GM13976 (cell line): Measurements from ENCODE around the gene NLGN4X.

Experiments used
- DNase-seq: peaks from one replicate; pipeline ENCODE4 v3.0.0; 2012; ENCODE audit warnings: low spot score
- in situ Hi-C: fragments of 300-500 bp; cut with MboI; formaldehyde crosslinking; loops from one replicate; pipeline ENCODE4 v1.12.0; 2022; ENCODE audit warnings: low sequenced_read_pairs, mixed read lengths, inconsistent platforms; ENCODE audit not compliant: unreplicated experiment
- TF ChIP-seq, protein P1 (sequence below): IDR thresholded peaks from 2 replicates; pipeline ENCODE4 v1.5.1; 2012; ENCODE audit warnings: borderline replicate concordance, mild to moderate bottlenecking; ENCODE audit not compliant: insufficient read depth; ENCODE audit errors: extremely low read depth, missing control alignments, control extremely low read depth

The NLGN4X gene

GRCh38 chrX:6067600-6067999, 161.1 kb downstream of the NLGN4X start:
- TF ChIP-seq, protein P1, sequence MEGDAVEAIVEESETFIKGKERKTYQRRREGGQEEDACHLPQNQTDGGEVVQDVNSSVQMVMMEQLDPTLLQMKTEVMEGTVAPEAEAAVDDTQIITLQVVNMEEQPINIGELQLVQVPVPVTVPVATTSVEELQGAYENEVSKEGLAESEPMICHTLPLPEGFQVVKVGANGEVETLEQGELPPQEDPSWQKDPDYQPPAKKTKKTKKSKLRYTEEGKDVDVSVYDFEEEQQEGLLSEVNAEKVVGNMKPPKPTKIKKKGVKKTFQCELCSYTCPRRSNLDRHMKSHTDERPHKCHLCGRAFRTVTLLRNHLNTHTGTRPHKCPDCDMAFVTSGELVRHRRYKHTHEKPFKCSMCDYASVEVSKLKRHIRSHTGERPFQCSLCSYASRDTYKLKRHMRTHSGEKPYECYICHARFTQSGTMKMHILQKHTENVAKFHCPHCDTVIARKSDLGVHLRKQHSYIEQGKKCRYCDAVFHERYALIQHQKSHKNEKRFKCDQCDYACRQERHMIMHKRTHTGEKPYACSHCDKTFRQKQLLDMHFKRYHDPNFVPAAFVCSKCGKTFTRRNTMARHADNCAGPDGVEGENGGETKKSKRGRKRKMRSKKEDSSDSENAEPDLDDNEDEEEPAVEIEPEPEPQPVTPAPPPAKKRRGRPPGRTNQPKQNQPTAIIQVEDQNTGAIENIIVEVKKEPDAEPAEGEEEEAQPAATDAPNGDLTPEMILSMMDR, result no peak
- DNase-seq, result no peak
- in situ Hi-C loops, result no loop called here

GRCh38 chrX:6053141-6053540, 175.5 kb downstream of the NLGN4X start:
- TF ChIP-seq, protein P1, result no peak
- in situ Hi-C loops, result no loop called here
- no peak for DNase-seq

DNA sequence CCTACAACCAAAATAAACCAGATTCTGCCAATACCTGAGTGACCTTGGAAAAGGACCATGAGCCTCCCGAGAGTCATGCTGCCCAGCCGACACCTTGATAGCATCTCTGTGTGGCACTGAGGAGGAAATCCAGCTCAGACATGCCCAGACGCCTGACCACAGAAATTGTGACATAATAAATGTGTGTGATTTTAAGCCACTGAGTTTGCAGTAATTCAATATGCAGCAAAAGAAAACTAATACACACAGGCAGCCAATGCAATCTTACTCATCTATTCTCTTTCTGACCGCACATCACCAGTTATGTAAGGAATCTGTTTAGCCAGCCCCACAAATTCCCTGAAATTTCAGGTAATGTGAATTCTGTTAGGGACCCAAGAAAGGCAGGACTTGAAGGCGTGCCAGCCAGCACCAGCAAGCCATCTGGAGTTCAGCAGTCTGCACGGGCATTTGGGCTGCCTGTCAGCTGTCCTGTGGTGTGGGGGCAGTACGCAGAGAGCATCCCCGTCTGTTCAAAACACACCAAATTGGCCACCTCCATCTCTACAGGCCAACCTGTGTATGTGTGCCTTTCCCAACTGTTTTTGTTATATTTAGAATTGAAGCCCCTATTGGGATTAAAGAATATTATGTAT, 176.4 kb downstream of the NLGN4X start:
- no peak for DNase-seq

GRCh38 chrX:6049132-6049531, 179.5 kb downstream of the NLGN4X start:
- in situ Hi-C loops, result no loop called here
- no peak for DNase-seq
- TF ChIP-seq, protein P1, result no peak

More for the DNA sequence above, 176.4 kb downstream of the NLGN4X start:
- in situ Hi-C loops, result no loop called here
- TF ChIP-seq, protein P1, result no peak

GRCh38 chrX:6041630-6042029, 187.0 kb downstream of the NLGN4X start:
- in situ Hi-C loops, result no loop called here
- DNase-seq, result no peak
- TF ChIP-seq, protein P1, result no peak

GRCh38 chrX:6029014-6029413, 199.7 kb downstream of the NLGN4X start:
- no peak for DNase-seq
- TF ChIP-seq, protein P1, result no peak
- in situ Hi-C loops, result no loop called here

DNA sequence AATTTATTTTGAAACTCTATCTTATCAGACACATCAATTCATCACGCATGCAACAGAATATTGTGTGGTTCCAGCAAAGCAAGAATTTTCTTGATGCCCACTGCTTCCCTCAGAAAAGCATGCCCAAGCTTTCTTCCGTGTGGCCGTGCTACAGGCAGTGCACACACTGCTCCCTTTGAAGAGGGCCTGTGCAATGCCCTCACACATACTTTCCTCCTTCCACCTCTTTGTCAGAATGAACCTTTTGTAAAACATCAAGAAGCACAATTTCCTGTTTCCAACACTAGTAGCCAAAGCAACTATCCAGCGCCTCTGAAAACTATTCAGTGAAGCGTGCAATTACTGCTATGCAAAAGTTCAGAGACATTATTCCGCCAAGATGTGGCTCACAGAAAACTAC, 201.7 kb downstream of the NLGN4X start:
- in situ Hi-C loops, result no loop called here
- TF ChIP-seq, protein P1, result no peak
- DNase-seq, result no peak
